ENCODE data around the gene NRAP.

DNA sequence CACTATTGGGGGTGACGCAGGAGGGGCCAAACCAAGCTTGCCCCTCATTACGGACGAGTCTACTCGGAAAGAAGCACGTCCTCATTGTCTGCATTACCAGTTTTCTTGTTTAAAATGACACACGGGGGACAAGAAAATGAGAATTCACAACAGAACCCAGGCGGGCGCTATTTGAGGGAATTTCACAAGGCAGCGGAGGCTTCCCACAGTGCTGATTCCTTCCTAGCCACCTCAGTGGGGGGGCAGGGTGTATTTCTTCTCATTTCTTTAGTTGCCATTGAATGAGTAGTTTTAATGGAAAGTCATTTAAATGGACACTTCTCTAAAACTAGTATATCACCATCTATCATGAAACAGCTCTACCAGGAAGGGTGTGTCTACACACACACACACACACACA lies 42.9 kb downstream of the NRAP start:
- TF ChIP-seq, protein P1, sequence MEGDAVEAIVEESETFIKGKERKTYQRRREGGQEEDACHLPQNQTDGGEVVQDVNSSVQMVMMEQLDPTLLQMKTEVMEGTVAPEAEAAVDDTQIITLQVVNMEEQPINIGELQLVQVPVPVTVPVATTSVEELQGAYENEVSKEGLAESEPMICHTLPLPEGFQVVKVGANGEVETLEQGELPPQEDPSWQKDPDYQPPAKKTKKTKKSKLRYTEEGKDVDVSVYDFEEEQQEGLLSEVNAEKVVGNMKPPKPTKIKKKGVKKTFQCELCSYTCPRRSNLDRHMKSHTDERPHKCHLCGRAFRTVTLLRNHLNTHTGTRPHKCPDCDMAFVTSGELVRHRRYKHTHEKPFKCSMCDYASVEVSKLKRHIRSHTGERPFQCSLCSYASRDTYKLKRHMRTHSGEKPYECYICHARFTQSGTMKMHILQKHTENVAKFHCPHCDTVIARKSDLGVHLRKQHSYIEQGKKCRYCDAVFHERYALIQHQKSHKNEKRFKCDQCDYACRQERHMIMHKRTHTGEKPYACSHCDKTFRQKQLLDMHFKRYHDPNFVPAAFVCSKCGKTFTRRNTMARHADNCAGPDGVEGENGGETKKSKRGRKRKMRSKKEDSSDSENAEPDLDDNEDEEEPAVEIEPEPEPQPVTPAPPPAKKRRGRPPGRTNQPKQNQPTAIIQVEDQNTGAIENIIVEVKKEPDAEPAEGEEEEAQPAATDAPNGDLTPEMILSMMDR (IDR thresholded peaks at IDR 0.05): no peak
- no peak for TF ChIP-seq POLR2A (IDR thresholded peaks at IDR 0.05)
